Measurements from ENCODE around the gene ANKLE2. TPM values are rescaled to one million over a fixed set of nuclear protein-coding genes. Genes with fewer than 3 reads are reported as not detected.

Gene ANKLE2
- total RNA-seq, 2 donors from 2014 or later = 41.2 to 50.0 TPM

Other genes starting within 250 kb of the ANKLE2 start
- gene LRCOL1, start 151.2 kb downstream of the ANKLE2 start, total RNA-seq = not detected
- under 1 TPM; 0.34 to 0.45 TPM for gene P2RX2, start 143.1 kb downstream of the ANKLE2 start, total RNA-seq
- 10 to 100 TPM; 38.3 to 57.6 TPM for gene POLE, start 74.5 kb downstream of the ANKLE2 start, total RNA-seq
- gene PXMP2, start 74.2 kb downstream of the ANKLE2 start, total RNA-seq = 100 to 1,000 TPM in 1 of 2 donors, 10 to 100 TPM in 1; 93.1 to 112 TPM
- gene PGAM5, start 51.0 kb downstream of the ANKLE2 start, total RNA-seq = 10 to 100 TPM; 29.7 to 40.0 TPM
- 10 to 100 TPM; 81.4 to 88.6 TPM for gene GOLGA3, start 67.0 kb upstream of the ANKLE2 start, total RNA-seq
- gene CHFR, start 125.8 kb upstream of the ANKLE2 start, total RNA-seq = 10 to 100 TPM; 50.4 to 58.2 TPM
- gene ZNF605, start 194.5 kb upstream of the ANKLE2 start, total RNA-seq = 10 to 100 TPM in 1 of 2 donors, 1 to 10 TPM in 1; 8.6 to 10.8 TPM
- gene ZNF26, start 224.5 kb upstream of the ANKLE2 start, total RNA-seq = 1 to 10 TPM; 8.4 to 8.5 TPM